Tibial nerve (tissue), 4 donors: ENCODE measurements around the gene ZNF79. TPM values are rescaled to one million over a fixed set of nuclear protein-coding genes. Genes with fewer than 3 reads are reported as not detected.
A peak's percentile ranks its signal among the peaks of the same experiment; 100 is the strongest.

Experiments used
- DNase-seq, 2 donors: peaks; one replicate each; pipeline ENCODE4 v3.0.0-alpha.2; 2019; ENCODE audit warnings: low spot score in 2 of 2
- H3K27ac ChIP-seq, 4 donors: fragments of 200-600 bp; sonication (generic) in 3 of 4; one replicate each; pipeline ENCODE4 v1.5.1; 2017 to 2019; ENCODE audit warnings: mild to moderate bottlenecking in 1 of 4
- H3K27me3 ChIP-seq, 2 donors: fragments of 200-600 bp; sonication (generic) in 1 of 2; one replicate each; pipeline versions ENCODE4 v1.5.1 to v1.6.0; 2017 to 2019
- H3K36me3 ChIP-seq, 3 donors: fragments of 200-600 bp; sonication (generic); one replicate each; pipeline ENCODE4 v1.5.1; 2018 to 2019
- H3K4me1 ChIP-seq, 4 donors: fragments of 200-600 bp; sonication (generic) in 3 of 4; one replicate each; pipeline ENCODE4 v1.5.1; 2017 to 2019
- H3K4me3 ChIP-seq, 4 donors: fragments of 200-600 bp; sonication (generic) in 3 of 4; one replicate each; pipeline ENCODE4 v1.5.1; 2017 to 2019; ENCODE audit warnings: mild to moderate bottlenecking in 1 of 4, moderate library complexity in 1 of 4
- H3K9me3 ChIP-seq, 4 donors: fragments of 200-600 bp; sonication (generic) in 3 of 4; one replicate each; pipeline ENCODE4 v1.5.1; 2017 to 2019
- EP300 ChIP-seq, 2 donors: sonication (generic); formaldehyde crosslinking; IDR thresholded peaks; one replicate each; pipeline ENCODE4 v1.6.1; 2017; ENCODE audit warnings: antibody characterized with exemption in 2 of 2, mild to moderate bottlenecking in 1 of 2
- POLR2A ChIP-seq, 2 donors: fragments of 450-650 bp; IDR thresholded peaks; one replicate each; pipeline ENCODE4 v1.6.1; 2017; ENCODE audit warnings: antibody characterized with exemption in 2 of 2, mild to moderate bottlenecking in 2 of 2, moderate library complexity in 2 of 2
- WGBS, 2 donors: methylation state at CpG; one replicate each; pipeline ENCODE4 v1.1.5; 2018; 5-methylcytosine and 5-hydroxymethylcytosine counted together
- total RNA-seq, 4 donors: library from RNA; depleted of rRNA; stranded (reverse); fragments of >200 nt; gene quantifications; one replicate each; pipeline ENCODE4 v1.1.0, GENCODE V29; 2016
- TF ChIP-seq, protein P1 (sequence below), 5 experiments: fragments of 200-600 bp in 3 of 5; fragments of 450-650 bp in 2 of 5; sonication (generic) in 3 of 5; IDR thresholded peaks; one replicate each; pipeline ENCODE4 v1.5.1; 2016 to 2019; ENCODE audit warnings: antibody characterized with exemption in 5 of 5, mild to moderate bottlenecking in 3 of 5, moderate library complexity in 2 of 5

ZNF79 gene
- total RNA-seq, 4 donors from 2014 or later, result 11.6 to 18.0 (median 13.0) TPM

DNA sequence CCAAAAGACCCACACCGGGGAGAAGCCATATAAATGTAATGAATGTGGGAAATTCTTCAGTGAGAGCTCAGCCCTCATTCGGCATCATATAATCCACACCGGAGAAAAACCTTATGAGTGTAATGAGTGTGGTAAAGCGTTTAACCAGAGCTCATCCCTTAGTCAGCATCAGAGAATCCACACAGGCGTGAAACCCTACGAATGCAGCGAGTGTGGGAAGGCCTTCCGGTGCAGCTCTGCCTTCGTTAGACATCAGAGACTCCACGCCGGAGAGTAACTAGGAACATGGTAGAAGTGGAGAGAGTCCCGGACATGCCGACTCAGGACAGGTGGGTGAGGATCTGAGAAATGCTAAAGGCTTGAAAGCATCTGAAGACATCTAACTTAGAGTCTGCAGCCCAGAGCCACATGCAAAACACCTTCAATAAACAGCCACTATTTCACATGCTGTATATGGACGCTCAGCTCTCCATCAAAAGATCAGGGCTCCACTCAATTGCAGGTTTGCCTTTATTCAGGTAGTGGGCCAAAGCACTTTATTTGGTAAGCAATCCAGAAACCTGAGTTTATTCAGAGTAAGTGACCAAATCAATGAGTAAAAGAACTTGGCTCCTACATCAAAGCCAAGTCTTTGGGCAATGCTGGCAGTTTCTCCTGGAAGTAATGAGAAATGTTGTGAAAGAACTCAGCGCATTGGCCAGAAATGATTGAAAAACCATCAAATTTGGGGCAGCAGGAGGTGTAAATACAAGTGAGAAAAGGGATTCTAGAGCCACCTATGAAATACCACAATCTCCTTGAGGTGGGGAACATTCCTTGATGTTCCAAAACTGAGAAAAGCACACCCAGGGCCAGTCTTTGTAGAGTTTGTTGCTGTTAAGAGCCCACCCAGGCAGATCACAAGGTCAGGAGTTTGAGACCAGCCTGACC is 21.0 kb downstream of the ZNF79 start:
- peaks cover 4 to 99% (median 18%) of the 10 kb centered on the region in 3 donors for H3K36me3 ChIP-seq
- no peaks in the 10 kb centered on the region for H3K9me3 ChIP-seq
- no peaks in the 10 kb centered on the region for H3K27me3 ChIP-seq
- H3K4me1 ChIP-seq, result peaks cover 0 to 18% (median 12%) of the 10 kb centered on the region in 4 donors
- no peak overlapping the region for H3K4me3 ChIP-seq
- WGBS, 2 donors, result 94% methylated on average over 15 of the region's 15 CpGs
- H3K27ac ChIP-seq, result no peak overlapping the region
- peak in 1 of 2 donors; percentile 48 for DNase-seq
- TF ChIP-seq, protein P1, sequence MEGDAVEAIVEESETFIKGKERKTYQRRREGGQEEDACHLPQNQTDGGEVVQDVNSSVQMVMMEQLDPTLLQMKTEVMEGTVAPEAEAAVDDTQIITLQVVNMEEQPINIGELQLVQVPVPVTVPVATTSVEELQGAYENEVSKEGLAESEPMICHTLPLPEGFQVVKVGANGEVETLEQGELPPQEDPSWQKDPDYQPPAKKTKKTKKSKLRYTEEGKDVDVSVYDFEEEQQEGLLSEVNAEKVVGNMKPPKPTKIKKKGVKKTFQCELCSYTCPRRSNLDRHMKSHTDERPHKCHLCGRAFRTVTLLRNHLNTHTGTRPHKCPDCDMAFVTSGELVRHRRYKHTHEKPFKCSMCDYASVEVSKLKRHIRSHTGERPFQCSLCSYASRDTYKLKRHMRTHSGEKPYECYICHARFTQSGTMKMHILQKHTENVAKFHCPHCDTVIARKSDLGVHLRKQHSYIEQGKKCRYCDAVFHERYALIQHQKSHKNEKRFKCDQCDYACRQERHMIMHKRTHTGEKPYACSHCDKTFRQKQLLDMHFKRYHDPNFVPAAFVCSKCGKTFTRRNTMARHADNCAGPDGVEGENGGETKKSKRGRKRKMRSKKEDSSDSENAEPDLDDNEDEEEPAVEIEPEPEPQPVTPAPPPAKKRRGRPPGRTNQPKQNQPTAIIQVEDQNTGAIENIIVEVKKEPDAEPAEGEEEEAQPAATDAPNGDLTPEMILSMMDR (IDR thresholded peaks at IDR 0.05), result no peak
- TF ChIP-seq EP300 (IDR thresholded peaks at IDR 0.05), result peak in 1 of 2 donors; percentile 59

DNA sequence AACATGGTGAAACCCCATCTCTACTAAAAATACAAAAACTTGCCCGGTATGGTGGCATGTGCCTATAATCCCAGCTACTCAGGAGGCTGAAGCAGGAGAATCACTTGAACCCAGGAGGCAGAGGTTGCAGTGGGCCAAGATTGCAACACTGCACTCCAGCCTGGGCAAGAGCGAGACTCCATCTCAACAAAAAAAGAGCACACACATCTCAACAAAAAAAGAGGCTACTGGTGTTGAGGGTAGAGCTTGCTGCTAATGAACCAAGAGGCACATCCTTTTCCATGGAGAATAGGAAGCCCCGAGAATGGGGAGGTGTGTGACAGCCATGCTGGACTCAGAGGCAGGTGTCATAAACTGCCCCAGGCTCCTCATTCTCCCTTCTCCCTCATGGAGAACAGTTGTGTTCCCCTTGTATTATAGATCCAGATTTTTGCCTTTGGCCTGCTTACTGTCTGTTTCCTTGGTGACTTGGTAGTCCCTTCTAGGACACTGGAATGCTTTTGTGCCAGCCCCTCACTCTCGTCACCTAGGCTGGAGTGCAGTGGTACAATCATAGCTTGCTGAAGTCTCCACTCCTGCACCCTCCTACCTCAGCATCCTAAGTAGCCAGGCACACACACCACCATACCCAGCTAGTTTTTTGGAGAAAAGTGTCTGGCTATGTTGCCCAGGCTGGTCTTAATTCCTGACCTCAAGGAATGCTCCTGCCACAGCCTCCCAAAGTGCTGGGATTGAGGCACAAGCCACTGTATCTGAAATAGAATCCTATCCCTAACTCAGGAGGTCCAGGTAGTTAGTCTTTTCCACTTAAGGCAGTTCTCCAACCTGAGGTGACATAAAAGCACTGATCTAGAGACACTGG is 21.9 kb downstream of the ZNF79 start:
- TF ChIP-seq, protein P1 (IDR thresholded peaks at IDR 0.05), result no peak
- no peak for TF ChIP-seq EP300 (IDR thresholded peaks at IDR 0.05)
- no peak for TF ChIP-seq POLR2A (IDR thresholded peaks at IDR 0.05)
- no peak overlapping the region for H3K4me3 ChIP-seq
- 79 to 88% methylated on average over 4 of the region's 4 CpGs for WGBS, 2 donors
- DNase-seq, result no peak
- peaks cover 3 to 90% (median 18%) of the 10 kb centered on the region in 3 donors for H3K36me3 ChIP-seq
- H3K9me3 ChIP-seq, result no peaks in the 10 kb centered on the region
- H3K27ac ChIP-seq, result no peak overlapping the region
- peaks cover 0 to 22% (median 15%) of the 10 kb centered on the region in 4 donors for H3K4me1 ChIP-seq
- no peaks in the 10 kb centered on the region for H3K27me3 ChIP-seq

DNA sequence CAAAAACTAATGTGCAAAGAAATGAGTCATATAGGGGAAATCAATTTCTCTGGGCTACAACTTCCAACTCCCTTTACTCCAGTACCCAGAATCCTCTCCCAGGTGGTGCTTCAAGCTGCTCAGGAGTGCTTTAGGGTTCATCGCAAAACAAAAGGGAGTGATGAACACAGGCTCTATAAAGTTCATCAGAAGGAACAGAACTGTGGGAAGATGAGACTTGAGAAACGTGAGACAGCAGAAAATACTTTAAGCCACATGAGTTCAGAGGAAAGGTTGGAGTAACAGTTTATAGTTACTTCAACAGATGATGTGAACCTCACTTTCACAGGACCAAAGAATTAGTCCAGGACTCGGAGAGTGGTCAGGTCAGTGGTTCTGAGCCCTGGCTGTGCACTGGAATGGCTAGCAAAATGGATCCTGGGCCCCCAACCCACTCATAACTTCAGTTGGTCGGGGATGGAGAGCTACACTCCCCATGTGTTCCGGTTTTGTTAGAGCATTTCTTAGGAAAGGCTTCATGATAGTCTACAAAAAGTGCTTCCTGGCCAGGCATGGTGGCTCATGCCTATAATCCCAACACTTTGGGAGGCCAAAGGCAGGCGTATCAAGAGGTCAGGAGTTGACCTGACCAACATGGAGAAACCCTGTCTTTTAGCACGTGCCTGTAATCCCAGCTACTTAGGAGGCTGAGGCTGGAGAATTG is 22.7 kb downstream of the ZNF79 start:
- H3K36me3 ChIP-seq, result peaks cover 0 to 82% (median 18%) of the 10 kb centered on the region in 3 donors
- H3K27me3 ChIP-seq, result no peaks in the 10 kb centered on the region
- H3K9me3 ChIP-seq, result no peaks in the 10 kb centered on the region
- H3K27ac ChIP-seq, result no peak overlapping the region
- H3K4me3 ChIP-seq, result no peak overlapping the region
- WGBS, 2 donors, result 73 to 83% methylated on average over 7 of the region's 7 CpGs
- DNase-seq, result no peak
- peaks cover 0 to 23% (median 15%) of the 10 kb centered on the region in 4 donors for H3K4me1 ChIP-seq
- TF ChIP-seq, protein P1 (IDR thresholded peaks at IDR 0.05), result no peak
- TF ChIP-seq EP300 (IDR thresholded peaks at IDR 0.05) (no peak), POLR2A (IDR thresholded peaks at IDR 0.05) (no peak)

DNA sequence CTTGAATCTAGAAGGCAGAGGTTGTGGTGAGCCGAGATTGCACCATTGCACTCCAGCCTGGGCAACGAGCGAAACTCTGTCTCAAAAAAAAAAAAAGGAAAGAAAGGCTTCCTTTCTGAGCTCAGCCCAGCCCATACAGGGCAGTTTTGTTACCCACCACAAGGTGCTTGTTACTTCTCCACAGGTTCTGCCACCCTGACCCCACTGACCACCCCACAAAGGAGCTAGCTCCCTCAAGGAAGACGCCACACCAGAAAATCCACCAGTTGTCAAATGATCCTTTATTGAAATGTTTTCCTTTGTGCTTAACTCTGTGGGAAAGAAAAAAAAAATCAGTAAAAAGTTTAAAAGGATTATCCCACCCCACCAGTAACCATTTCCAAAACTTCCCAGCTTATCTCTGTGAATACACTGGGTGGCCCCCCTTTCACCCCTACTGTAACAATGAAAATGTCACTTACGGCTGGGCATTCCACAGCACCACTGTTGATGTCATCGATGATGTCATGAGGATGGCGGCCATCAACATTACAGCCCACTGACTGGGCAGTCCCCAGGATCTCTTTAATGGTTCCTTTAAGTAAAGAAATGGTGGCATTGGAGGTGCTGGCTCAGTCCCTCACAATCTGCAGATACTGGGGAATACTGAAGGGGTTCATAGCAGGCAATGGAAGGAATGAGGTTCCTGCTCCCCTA is 23.4 kb downstream of the ZNF79 start:
- DNase-seq, result no peak
- no peak for TF ChIP-seq POLR2A (IDR thresholded peaks at IDR 0.05)
- TF ChIP-seq, protein P1 (IDR thresholded peaks at IDR 0.05), result no peak
- TF ChIP-seq EP300 (IDR thresholded peaks at IDR 0.05), result no peak
- Histone ChIP-seq H3K4me3 (no peak overlapping the region), H3K36me3 (peaks cover 0 to 75% (median 18%) of the 10 kb centered on the region in 3 donors), H3K27me3 (no peaks in the 10 kb centered on the region), H3K9me3 (no peaks in the 10 kb centered on the region), H3K4me1 (peaks cover 0 to 30% (median 18%) of the 10 kb centered on the region in 4 donors), H3K27ac (no peak overlapping the region)
- 64 to 69% methylated on average over 7 of the region's 7 CpGs for WGBS, 2 donors
